Muscle of leg (tissue), 16 donors: Measurements from ENCODE around the gene CCDC141. TPM values are rescaled to one million over a fixed set of nuclear protein-coding genes. Genes with fewer than 3 reads are reported as not detected.
A peak's percentile ranks its signal among the peaks of the same experiment; 100 is the strongest.
"Not testable (repeated sequence)": the region's sequence is repeated elsewhere in the genome, so short reads cannot be mapped to it uniquely, and the experiment has no call there.

ENCODE experiments used
- DNase-seq: peaks from one replicate; pipeline ENCODE4 v3.0.0; 2013
- H3K27ac ChIP-seq: one replicate; pipeline ENCODE4 v1.5.1; 2013; ENCODE audit warnings: mild to moderate bottlenecking, low read length, control low read depth
- H3K27me3 ChIP-seq: one replicate; pipeline ENCODE4 v1.6.1; 2013; ENCODE audit warnings: low read length; ENCODE audit not compliant: control insufficient read depth, insufficient read depth
- H3K36me3 ChIP-seq: one replicate; pipeline ENCODE4 v1.6.1; 2013; ENCODE audit warnings: low read length; ENCODE audit not compliant: control insufficient read depth, insufficient read depth
- H3K4me1 ChIP-seq: one replicate; pipeline ENCODE4 v1.6.1; 2013; ENCODE audit warnings: low read length; ENCODE audit not compliant: control insufficient read depth, insufficient read depth
- H3K4me3 ChIP-seq: one replicate; pipeline ENCODE4 v1.5.1; 2013; ENCODE audit warnings: low read length, control low read depth
- H3K9me3 ChIP-seq: replicated peaks from 2 replicates; pipeline ENCODE4 v1.6.1; 2013; ENCODE audit warnings: low read depth, low read length; ENCODE audit not compliant: control insufficient read depth
- WGBS: methylation state at CpG from one replicate; pipeline ENCODE4 v1.1.5; 2013; ENCODE audit warnings: missing lambda C conversion rate; ENCODE audit not compliant: insufficient coverage; 5-methylcytosine and 5-hydroxymethylcytosine counted together
- long read RNA-seq, 11 donors: transcript quantifications; one replicate each; lab custom pipeline, GENCODE V29; 2026
- polyA plus RNA-seq, 8 donors: library from polyadenylated mRNA; unstranded; fragments of 120-200 nt; gene quantifications; one replicate each; pipeline versions ENCODE4 v1.2.1 to v1.2.3, GENCODE V29; 2013; ENCODE audit warnings: inconsistent platforms in 1 of 8, low replicate concordance in 1 of 8; ENCODE audit not compliant: insufficient read length in 8 of 8, insufficient read depth in 1 of 8
- total RNA-seq: library from RNA; stranded (reverse); fragments of 120-200 nt; gene quantifications from one replicate; pipeline ENCODE4 v1.2.4, GENCODE V29; 2013

CCDC141 gene
- total RNA-seq (76.1 TPM), polyA plus RNA-seq (10 to 100 TPM; 35.7 to 62.1 (median 56.6) TPM)
- long read RNA-seq, donor 1 = 0 reads
- long read RNA-seq, donor 2 = 0 reads
- long read RNA-seq, donor 3 = 0 reads
- long read RNA-seq, donor 4, full-length matches to known transcripts = 2 of 2 reads
- long read RNA-seq, donor 4, partial matches to known transcripts = 0 of 2 reads
- long read RNA-seq, donor 4, other reads (novel, unspliced or antisense) = 0 of 2 reads
- long read RNA-seq, donor 5, partial matches to known transcripts = 12 of 12 reads
- long read RNA-seq, donor 5, other reads (novel, unspliced or antisense) = 0 of 12 reads
- long read RNA-seq, donor 6, full-length matches to known transcripts = 1 of 1 reads
- long read RNA-seq, donor 6, partial matches to known transcripts = 0 of 1 reads
- long read RNA-seq, donor 6, other reads (novel, unspliced or antisense) = 0 of 1 reads
- long read RNA-seq, donor 7 = 0 reads
- long read RNA-seq, donor 8 = 0 reads
- long read RNA-seq, donor 9 = 0 reads
- long read RNA-seq, donor 10 = 0 reads
- long read RNA-seq, donor 11 = 0 reads

GRCh38 chr2:179049546-179050311 lies at the start of gene CCDC141:
TSS of gene CCDC141 (minus strand) at chr2:179050137. CDS start at chr2:179049941, 196 bp downstream.
- H3K27me3 ChIP-seq = no peaks in the 10 kb centered on the region
- peak within 1 kb of the TSS; percentile 94 for H3K27ac ChIP-seq
- peak; percentile 84 for DNase-seq
- WGBS = no CpG with 5 or more reads among the region's 12 CpGs
- no peaks in the 10 kb centered on the region for H3K9me3 ChIP-seq
- H3K4me3 ChIP-seq = peak within 1 kb of the TSS; percentile 50
- peaks cover 7% of the 10 kb centered on the region for H3K36me3 ChIP-seq
- H3K4me1 ChIP-seq = peaks cover 19% of the 10 kb centered on the region

DNA sequence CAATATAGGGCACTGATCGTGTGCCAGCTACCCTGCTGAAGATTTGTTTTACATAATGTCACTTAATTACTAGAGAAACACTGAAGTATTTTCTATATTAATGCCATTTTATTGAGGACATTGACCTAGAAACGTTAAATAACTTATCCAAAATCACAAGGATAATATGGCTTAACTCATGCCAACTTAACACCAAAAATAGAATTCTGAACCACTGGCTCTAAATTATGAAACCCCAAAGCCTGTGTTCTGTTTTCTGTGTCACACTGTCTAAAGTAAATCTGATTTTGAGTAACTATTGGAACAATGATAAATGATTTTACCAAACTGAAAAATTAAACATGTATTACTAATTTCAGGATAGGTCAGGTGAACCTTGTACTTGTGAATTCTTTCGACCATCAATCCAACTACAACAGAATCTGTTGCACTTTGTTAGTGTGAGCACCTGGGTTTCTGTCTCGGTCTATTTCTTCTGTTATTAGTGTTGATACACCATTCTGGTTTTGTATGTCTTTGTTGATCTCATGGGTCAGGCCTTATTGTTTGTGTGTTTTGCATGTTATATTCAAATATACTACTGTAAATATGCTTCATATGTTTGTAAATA lies 48.2 kb upstream of the CCDC141 start:
- no peaks in the 10 kb centered on the region for H3K4me1 ChIP-seq
- WGBS = no CpG with 5 or more reads among the region's 4 CpGs
- no peaks in the 10 kb centered on the region for H3K9me3 ChIP-seq
- H3K36me3 ChIP-seq = no peaks in the 10 kb centered on the region
- no peaks in the 10 kb centered on the region for H3K27me3 ChIP-seq
- DNase-seq = no peak
- H3K27ac ChIP-seq = no peak overlapping the region
- H3K4me3 ChIP-seq = no peak overlapping the region

DNA sequence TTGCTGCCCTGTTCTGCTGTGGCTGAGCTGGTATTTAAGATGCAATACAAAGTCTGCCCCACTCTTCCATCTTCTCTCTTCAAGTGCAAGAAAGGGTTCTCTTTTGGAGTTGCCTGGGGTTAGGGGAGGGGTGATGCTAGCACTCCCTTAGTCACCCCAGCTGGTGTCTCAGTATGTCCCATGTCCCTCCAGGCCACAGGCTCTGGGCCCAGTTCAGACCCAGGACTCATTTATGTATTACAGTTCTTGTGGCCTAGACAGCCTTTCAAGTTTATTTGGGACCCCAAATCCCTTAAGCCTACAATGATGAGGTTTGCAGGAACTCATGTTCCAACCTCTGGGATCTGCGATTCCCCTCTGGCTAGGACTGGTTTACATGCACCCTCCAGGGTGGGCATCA lies 47.2 kb upstream of the CCDC141 start:
- DNase-seq = no peak
- no CpG with 5 or more reads among the region's 1 CpG for WGBS

GRCh38 chr2:179096090-179096489 lies 46.2 kb upstream of the CCDC141 start:
- H3K36me3 ChIP-seq = no peaks in the 10 kb centered on the region
- H3K27ac ChIP-seq = no peak overlapping the region
- H3K4me3 ChIP-seq = no peak overlapping the region
- peaks cover 2% of the 10 kb centered on the region for H3K9me3 ChIP-seq
- DNase-seq = no peak
- no peaks in the 10 kb centered on the region for H3K27me3 ChIP-seq
- no peaks in the 10 kb centered on the region for H3K4me1 ChIP-seq
- no CpG with 5 or more reads among the region's 3 CpGs for WGBS

More for the DNA sequence above, 47.2 kb upstream of the CCDC141 start:
- Histone ChIP-seq H3K36me3 (no peaks in the 10 kb centered on the region), H3K27ac (no peak overlapping the region), H3K9me3 (peaks cover 2% of the 10 kb centered on the region), H3K4me3 (no peak overlapping the region), H3K4me1 (no peaks in the 10 kb centered on the region), H3K27me3 (no peaks in the 10 kb centered on the region)

DNA sequence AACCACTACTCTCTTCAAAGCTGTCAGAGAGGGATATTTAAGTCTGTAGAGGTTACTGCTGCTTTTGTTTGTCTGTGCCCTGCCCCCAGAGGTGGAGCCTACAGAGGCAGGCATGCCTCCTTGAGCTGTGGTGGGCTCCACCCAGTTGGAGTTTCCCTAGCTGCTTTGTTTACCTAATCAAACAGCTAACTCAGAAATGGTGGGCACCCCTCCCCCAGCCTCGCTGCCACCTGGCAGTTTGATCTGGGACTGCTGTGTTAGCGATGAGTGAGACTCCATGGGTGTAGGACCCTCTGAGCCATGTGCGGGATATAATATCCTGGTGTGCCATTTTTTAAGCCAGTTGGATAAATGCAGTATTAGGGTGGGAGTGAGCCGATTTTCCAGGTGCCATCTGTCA lies 43.0 kb upstream of the CCDC141 start:
- H3K4me3 ChIP-seq, H3K27me3 ChIP-seq, H3K27ac ChIP-seq, DNase-seq, H3K36me3 ChIP-seq, H3K4me1 ChIP-seq, H3K9me3 ChIP-seq: not testable (repeated sequence)
- 100% methylated on average over 3 of the region's 4 CpGs for WGBS

- Histone ChIP-seq H3K4me1 (no peaks in the 10 kb centered on the region), H3K4me3 (no peak overlapping the region), H3K27ac (no peak overlapping the region), H3K27me3 (no peaks in the 10 kb centered on the region), H3K36me3 (no peaks in the 10 kb centered on the region), H3K9me3 (no peaks in the 10 kb centered on the region)
- no peak for DNase-seq
- WGBS = 79% methylated on average over 2 of the region's 2 CpGs
Measured at GRCh38 chr2:179082697-179083096, 32.8 kb upstream of the CCDC141 start.

DNA sequence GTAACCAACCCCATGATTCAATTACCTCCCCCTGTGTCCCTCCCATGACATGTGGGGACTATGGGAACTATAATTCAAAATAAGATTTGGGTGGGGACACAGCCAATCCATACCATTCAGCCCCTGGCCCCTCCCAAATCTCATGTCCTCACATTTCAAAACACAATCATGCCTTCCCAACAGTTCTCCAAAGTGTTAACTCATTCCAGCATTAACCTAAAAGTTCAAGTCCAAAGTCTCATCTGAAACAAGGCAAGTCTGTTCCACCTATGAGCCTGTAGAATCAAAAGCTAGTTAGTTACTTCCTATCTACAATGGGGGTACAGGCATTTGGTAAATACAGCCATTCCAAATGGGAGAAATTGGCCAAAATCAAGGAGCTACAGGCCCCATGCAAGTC lies 32.0 kb upstream of the CCDC141 start:
- Histone ChIP-seq H3K27ac (no peak overlapping the region), H3K9me3 (no peaks in the 10 kb centered on the region), H3K4me1 (no peaks in the 10 kb centered on the region), H3K4me3 (no peak overlapping the region), H3K36me3 (no peaks in the 10 kb centered on the region), H3K27me3 (no peaks in the 10 kb centered on the region)
- DNase-seq = no peak

GRCh38 chr2:179072527-179072926 lies 22.6 kb upstream of the CCDC141 start:
- no CpG with 5 or more reads among the region's 3 CpGs for WGBS
- no peaks in the 10 kb centered on the region for H3K9me3 ChIP-seq
- no peaks in the 10 kb centered on the region for H3K4me1 ChIP-seq
- no peaks in the 10 kb centered on the region for H3K36me3 ChIP-seq
- no peaks in the 10 kb centered on the region for H3K27me3 ChIP-seq
- no peak for DNase-seq
- H3K4me3 ChIP-seq = no peak overlapping the region
- H3K27ac ChIP-seq = no peak overlapping the region

- no peaks in the 10 kb centered on the region for H3K4me1 ChIP-seq
- H3K4me3 ChIP-seq = no peak overlapping the region
- WGBS = no CpG with 5 or more reads among the region's 3 CpGs
- H3K27ac ChIP-seq = no peak overlapping the region
- no peak for DNase-seq
- no peaks in the 10 kb centered on the region for H3K36me3 ChIP-seq
- no peaks in the 10 kb centered on the region for H3K27me3 ChIP-seq
- H3K9me3 ChIP-seq = no peaks in the 10 kb centered on the region
Measured at GRCh38 chr2:179071810-179072355, 21.9 kb upstream of the CCDC141 start.

DNA sequence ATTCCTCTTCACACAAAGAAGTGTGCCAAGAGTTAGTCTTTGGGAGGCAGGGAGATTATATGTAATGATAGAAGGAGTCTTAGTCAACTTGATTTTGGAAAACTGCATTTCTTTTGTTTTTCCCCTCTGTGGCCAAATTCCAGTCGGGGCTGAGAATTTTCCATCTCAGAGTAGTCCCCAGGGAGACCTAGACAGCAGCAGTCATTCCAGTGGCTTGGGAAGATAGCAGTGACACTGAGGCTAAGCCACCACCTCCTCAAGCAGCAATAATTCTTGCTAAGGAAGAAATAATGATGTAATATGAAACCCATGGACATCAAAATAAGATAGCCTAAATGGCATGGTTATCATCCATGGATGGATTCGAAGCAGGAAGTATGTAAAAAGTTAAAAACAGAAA lies 21.0 kb upstream of the CCDC141 start:
- no peak for DNase-seq
- Histone ChIP-seq H3K4me3 (no peak overlapping the region), H3K27me3 (no peaks in the 10 kb centered on the region)

More for the DNA sequence above, 21.0 kb upstream of the CCDC141 start:
- Histone ChIP-seq H3K27ac (no peak overlapping the region), H3K9me3 (no peaks in the 10 kb centered on the region), H3K4me1 (no peaks in the 10 kb centered on the region), H3K36me3 (no peaks in the 10 kb centered on the region)
- no CpG with 5 or more reads among the region's 2 CpGs for WGBS
